Measurements from ENCODE around the gene HBZ. TPM values are rescaled to one million over a fixed set of nuclear protein-coding genes. Genes with fewer than 3 reads are reported as not detected.

The HBZ gene
- total and polyA plus RNA-seq, 9 of the 15 experiments (the other 6 are each of a cell fraction or from before 2014, with no cell fraction given) = 58.0 to 610 (median 113) TPM

- H3K9me3 ChIP-seq (replicated peaks; ENCODE audit: control insufficient read depth, insufficient read depth, low read depth, low read length) = no peaks in the 10 kb centered on the region
- no peak overlapping the region for H3K4me3 ChIP-seq
- H2AFZ ChIP-seq (ENCODE audit: low read depth, low read length) = peak overlapping the region; percentile 52
- H3K9me1 ChIP-seq (ENCODE audit: control insufficient read depth, insufficient read depth, low read length) = no peaks in the 10 kb centered on the region
- DNase-seq (ENCODE audit: extremely low read depth in 1 of 4, low spot score in 3 of 4) (peak; percentile 85 to 94 (median 89)), ATAC-seq (peak; percentile 75), FAIRE-seq (peak; percentile 90)
- intact Hi-C loops (cut with micrococcal nuclease) (loop anchor here (2.0 kb wide), 1 partner anchor 36 kb away; no protein-coding TSS in a partner anchor), in situ Hi-C loops (cut with MboI) (no loop called here)
- H3K36me3 ChIP-seq (ENCODE audit: control insufficient read depth, insufficient read depth, low read length) = no peaks in the 10 kb centered on the region
- H3K27ac ChIP-seq (ENCODE audit: extremely low read depth, low read depth, low read length) = peak overlapping the region; percentile 81
- H4K20me1 ChIP-seq (replicated peaks; ENCODE audit: control insufficient read depth, insufficient read depth, low read length) = no peaks in the 10 kb centered on the region
- H3K4me1 ChIP-seq (replicated peaks in 1 of 2; ENCODE audit: control insufficient read depth in 2 of 2, insufficient read depth in 2 of 2, low read length in 2 of 2) = peaks cover 37 to 53% of the 10 kb centered on the region in 2 experiments
- ChIA-PET POLR2A (interaction anchor here (0.5 to 1.6 kb wide), 5 partner anchors 9 to 1014 kb away, joined by 3 to 4 read pairs (median 3); no protein-coding TSS in a partner anchor), CTCF (ENCODE audit: low intra/inter-chr PET ratio) (no interaction called here)
- BruUV-seq (replicated peaks) = no TSS peak
- H3K9ac ChIP-seq (ENCODE audit: insufficient read depth in 1 of 2, low read depth in 2 of 2, low read length in 2 of 2) = peak overlapping the region; percentile 56 to 86
- 0% methylated on average over 6 of the region's 6 CpGs for WGBS (ENCODE audit: insufficient coverage, low coverage, missing lambda C conversion rate)
- H3K4me2 ChIP-seq (ENCODE audit: insufficient read depth, low read length) = peak overlapping the region; percentile 71
- no peaks in the 10 kb centered on the region for H3K27me3 ChIP-seq (ENCODE audit: control insufficient read depth in 2 of 2, insufficient read depth in 2 of 2, low read length in 2 of 2)
- peaks cover 4% of the 10 kb centered on the region; the same call in 2 of the 3 replicates for H3K79me2 ChIP-seq (ENCODE audit: control insufficient read depth, insufficient read depth, low read length)
- TF ChIP-seq PKNOX1 (IDR thresholded peaks at IDR 0.05) = no peak
- peak; percentile 52 to 79; a peak in 3 of 4 replicates for TF ChIP-seq HDAC1 (IDR thresholded peaks at IDR 0.05)
- TF ChIP-seq GTF2B (IDR thresholded peaks at IDR 0.05; ENCODE audit: extremely low read depth, insufficient read length) = no peak
- peak; percentile 69; the same call in 1 of the 2 replicates for TF ChIP-seq ZNF395 (CRISPR knock-in tag; IDR thresholded peaks at IDR 0.05)
- TF ChIP-seq IRF2 (CRISPR knock-in tag; IDR thresholded peaks at IDR 0.05) = no peak
- no peak for TF ChIP-seq MLLT1 (IDR thresholded peaks at IDR 0.05)
- TF ChIP-seq KDM4B (IDR thresholded peaks at IDR 0.05; ENCODE audit: borderline replicate concordance in 2 of 2, low read depth in 1 of 2) = no peak
- no peak for TF ChIP-seq MCM7 (IDR thresholded peaks at IDR 0.05)
- TF ChIP-seq SIN3B (IDR thresholded peaks at IDR 0.05; ENCODE audit: low read depth) = no peak
- no peak for TF ChIP-seq ELF4 (CRISPR knock-in tag; IDR thresholded peaks at IDR 0.05)
- TF ChIP-seq HINFP (tag; conservative IDR thresholded peaks at IDR 0.05; ENCODE audit: low read depth) = no peak
These were observed 9.4 kb upstream of the HBZ start for GRCh38 chr16:143047-143446.
